Midbrain (tissue), 1 donor: ENCODE results near the gene MOSPD2.

Experiments used
- DNase-seq: peaks from one replicate; lab custom pipeline; 2025; lab: John Stamatoyannopoulos, UW

The MOSPD2 gene

GRCh38 chrX:14872851-14873675 lies at the start of gene MOSPD2, which contains the start of gene FANCB:
TSS of gene MOSPD2 (plus strand) at chrX:14873421. CDS start at chrX:14873529, 108 bp downstream.
TSS of gene FANCB (minus strand) at chrX:14873069. CDS start at chrX:14865510, 7,559 bp downstream.
- peak; percentile 93 for DNase-seq

- no peak for DNase-seq
Observed at GRCh38 chrX:14825851-14826250, 47.4 kb upstream of the MOSPD2 start.

- DNase-seq: no peak
Observed at GRCh38 chrX:14826319-14826718, 46.9 kb upstream of the MOSPD2 start.

GRCh38 chrX:14829643-14830042 lies 43.6 kb upstream of the MOSPD2 start:
- no peak for DNase-seq

- no peak for DNase-seq
Observed at GRCh38 chrX:14832151-14832550, 41.1 kb upstream of the MOSPD2 start.

GRCh38 chrX:14832586-14832985 lies 40.6 kb upstream of the MOSPD2 start:
- no peak for DNase-seq

GRCh38 chrX:14837155-14837554 lies 36.1 kb upstream of the MOSPD2 start:
- DNase-seq: no peak

- DNase-seq: no peak
Observed at GRCh38 chrX:14843666-14844065, 29.6 kb upstream of the MOSPD2 start.

GRCh38 chrX:14851526-14851925 lies 21.7 kb upstream of the MOSPD2 start:
- no peak for DNase-seq

GRCh38 chrX:14864631-14865030 lies 8.6 kb upstream of the MOSPD2 start:
- DNase-seq: no peak

GRCh38 chrX:14865201-14865600 lies 8.0 kb upstream of the MOSPD2 start:
- DNase-seq: peak; percentile 43

- DNase-seq: no peak
Observed at GRCh38 chrX:14871767-14872166, 1.5 kb upstream of the MOSPD2 start.

- no peak for DNase-seq
Observed at GRCh38 chrX:14872355-14872754, 866 bp upstream of the MOSPD2 start.

GRCh38 chrX:14873676-14874049 lies 442 bp downstream of the MOSPD2 start:
- no peak for DNase-seq

- DNase-seq: no peak
Observed at GRCh38 chrX:14875624-14876023, 2.4 kb downstream of the MOSPD2 start.

GRCh38 chrX:14883826-14884225 lies 10.6 kb downstream of the MOSPD2 start:
- no peak for DNase-seq

GRCh38 chrX:14884714-14885113 lies 11.5 kb downstream of the MOSPD2 start:
- DNase-seq: no peak

GRCh38 chrX:14886252-14886651 lies 13.0 kb downstream of the MOSPD2 start:
- no peak for DNase-seq

GRCh38 chrX:14896273-14896672 lies 23.1 kb downstream of the MOSPD2 start:
- DNase-seq: no peak

GRCh38 chrX:14897042-14897441 lies 23.8 kb downstream of the MOSPD2 start:
- no peak for DNase-seq

- no peak for DNase-seq
Observed at GRCh38 chrX:14899607-14900006, 26.4 kb downstream of the MOSPD2 start.

GRCh38 chrX:14902537-14902936 lies 29.3 kb downstream of the MOSPD2 start:
- DNase-seq: peak; percentile 18

- no peak for DNase-seq
Observed at GRCh38 chrX:14903891-14904290, 30.7 kb downstream of the MOSPD2 start.

- DNase-seq: no peak
Observed at GRCh38 chrX:14913241-14913640, 40.0 kb downstream of the MOSPD2 start.
